Erythroblast (primary cell): ENCODE results near the gene NISCH.

Experiments
- DNase-seq, 2 experiments: peaks; one replicate each; lab custom pipeline; 2025; lab: John Stamatoyannopoulos, UW
- GATA1 ChIP-seq: IDR thresholded peaks from 2 replicates; pipeline ENCODE4 v1.6.1; 2011; ENCODE audit warnings: low read depth, mild to moderate bottlenecking, control low read depth, low read length, moderate library complexity
- POLR2A ChIP-seq: IDR thresholded peaks from 2 replicates; pipeline ENCODE4 v1.6.1; 2011; ENCODE audit warnings: mild to moderate bottlenecking, low read length

Gene NISCH

GRCh38 chr3:52458770-52459545 lies 3.6 kb downstream of the NISCH start:
- no peak for DNase-seq
- TF ChIP-seq POLR2A (no peak), GATA1 (no peak)

DNA sequence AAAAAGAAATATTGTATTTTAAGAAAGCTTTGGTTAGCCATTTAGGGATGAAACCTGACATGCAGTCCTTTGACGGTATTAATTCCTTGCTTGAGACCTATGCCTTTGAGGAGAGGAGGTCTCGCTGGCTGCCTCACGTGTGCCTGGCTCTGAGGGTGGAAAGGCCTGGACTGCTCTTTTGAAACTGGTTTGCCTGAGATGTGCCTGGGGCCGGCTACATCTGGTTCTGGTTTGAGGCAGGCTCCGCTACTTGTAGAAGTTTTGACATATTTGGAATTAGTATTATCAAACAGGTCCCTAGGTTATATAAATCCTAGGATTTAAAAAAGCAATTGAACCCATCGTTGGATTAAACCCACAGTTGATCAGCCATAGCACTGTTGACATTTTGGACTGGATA lies 6.5 kb downstream of the NISCH start:
- DNase-seq: no peak
- TF ChIP-seq POLR2A: no peak
- no peak for TF ChIP-seq GATA1

- DNase-seq: no peak
- TF ChIP-seq GATA1: no peak
These were observed 8.0 kb downstream of the NISCH start for GRCh38 chr3:52463416-52463815.

DNA sequence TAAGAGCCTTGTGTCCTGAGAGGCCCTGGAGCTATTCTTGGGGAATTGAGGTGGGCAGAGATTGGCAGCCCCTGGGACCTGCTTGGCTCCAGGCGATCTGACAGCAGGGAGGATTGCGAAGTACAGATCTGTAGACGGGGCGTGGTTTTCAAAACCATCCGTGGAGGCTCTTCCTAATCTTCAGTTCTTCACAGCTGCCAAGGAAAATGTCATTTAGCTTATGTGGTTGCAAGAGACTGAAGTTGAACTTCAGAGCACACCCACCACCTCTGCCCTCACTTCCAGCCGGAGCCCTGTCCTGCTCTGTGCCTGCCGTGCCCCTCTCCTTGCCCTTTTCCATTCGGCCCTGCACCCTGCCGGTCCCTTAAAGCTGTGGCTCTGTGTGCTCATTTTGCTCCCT lies 12.9 kb downstream of the NISCH start:
- no peak for TF ChIP-seq POLR2A
- no peak for TF ChIP-seq GATA1
- peak in 1 of 2 experiments; percentile 15 for DNase-seq

DNA sequence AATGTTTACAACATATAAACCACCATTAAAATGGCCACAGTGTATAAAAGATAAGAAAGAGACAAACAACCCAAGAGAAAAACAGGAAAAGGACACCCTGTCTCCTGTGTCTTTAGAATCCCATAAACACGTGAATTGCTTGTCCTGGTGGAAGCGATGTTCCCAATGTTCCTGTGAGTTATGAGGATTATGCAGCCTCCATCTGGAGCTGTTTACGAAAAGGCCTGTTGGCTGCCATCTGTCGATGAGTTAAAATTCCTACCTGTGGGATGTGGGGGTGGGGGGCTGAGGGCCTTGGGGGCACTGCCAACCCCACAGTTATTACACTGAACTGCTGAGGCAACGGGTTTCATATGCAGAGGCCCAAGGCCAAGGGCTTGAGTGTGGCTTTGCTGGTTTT lies 13.6 kb downstream of the NISCH start:
- no peak for DNase-seq
- no peak for TF ChIP-seq GATA1
- TF ChIP-seq POLR2A: no peak

- TF ChIP-seq POLR2A: no peak
- TF ChIP-seq GATA1: no peak
- DNase-seq: no peak
These were observed 15.5 kb downstream of the NISCH start for GRCh38 chr3:52470920-52471319.

GRCh38 chr3:52471371-52472238 lies 16.2 kb downstream of the NISCH start:
- DNase-seq: peak; percentile 63 to 78
- TF ChIP-seq POLR2A: no peak
- no peak for TF ChIP-seq GATA1

- DNase-seq: no peak
- TF ChIP-seq POLR2A: no peak
- TF ChIP-seq GATA1: no peak
These were observed 17.0 kb downstream of the NISCH start for GRCh38 chr3:52472239-52473000.

DNA sequence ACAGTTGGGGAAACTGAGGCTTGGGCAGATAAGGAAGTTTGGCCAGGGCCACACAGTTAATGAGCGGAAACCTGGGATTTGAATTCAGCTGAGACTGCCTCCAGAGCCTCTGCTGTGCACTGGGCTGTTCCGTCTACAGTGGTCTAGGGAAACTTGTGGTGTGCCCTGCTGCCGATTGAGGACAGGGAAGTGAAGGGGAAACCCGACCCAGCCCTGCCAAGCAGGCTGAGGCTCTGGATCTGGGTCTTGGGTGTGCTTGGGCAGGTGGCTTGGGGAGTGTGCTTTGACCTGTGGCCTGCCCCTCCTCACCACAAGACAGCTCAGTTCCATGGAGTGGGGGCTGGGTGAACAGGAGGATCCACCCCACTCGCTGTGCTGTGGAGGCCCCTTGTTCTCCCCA lies 17.6 kb downstream of the NISCH start:
- TF ChIP-seq POLR2A (no peak), GATA1 (no peak)
- no peak for DNase-seq

GRCh38 chr3:52477076-52477795 lies 21.8 kb downstream of the NISCH start:
- no peak for TF ChIP-seq POLR2A
- TF ChIP-seq GATA1: no peak

GRCh38 chr3:52477796-52478095 lies 22.3 kb downstream of the NISCH start:
- TF ChIP-seq GATA1: no peak
- no peak for TF ChIP-seq POLR2A

More at GRCh38 chr3:52477076-52477795, 21.8 kb downstream of the NISCH start:
- no peak for DNase-seq

GRCh38 chr3:52479037-52479876 lies 23.9 kb downstream of the NISCH start:
- TF ChIP-seq GATA1 (no peak), POLR2A (no peak)
- no peak for DNase-seq

More at GRCh38 chr3:52477796-52478095, 22.3 kb downstream of the NISCH start:
- no peak for DNase-seq
